GM10847 (cell line): ENCODE measurements around the gene MAPRE2.

ENCODE experiments used
- POLR2A ChIP-seq: IDR thresholded peaks from 2 replicates; pipeline ENCODE4 v1.6.1; 2011; ENCODE audit not compliant: insufficient read length; ENCODE audit errors: extremely low read depth

The MAPRE2 gene

GRCh38 chr18:35040988-35041814 is at the start of gene MAPRE2:
TSS of gene MAPRE2 (plus strand) at chr18:35041413. CDS start at chr18:35041540, 127 bp downstream.
- TF ChIP-seq POLR2A: peak; percentile 89

GRCh38 chr18:34991561-34991960 is 49.7 kb upstream of the MAPRE2 start:
- TF ChIP-seq POLR2A: no peak

- no peak for TF ChIP-seq POLR2A
Observed at GRCh38 chr18:34993289-34993688, 47.9 kb upstream of the MAPRE2 start.

- no peak for TF ChIP-seq POLR2A
Observed at GRCh38 chr18:34995746-34996145, 45.5 kb upstream of the MAPRE2 start.

GRCh38 chr18:34998661-34999060 is 42.6 kb upstream of the MAPRE2 start:
- TF ChIP-seq POLR2A: no peak

- TF ChIP-seq POLR2A: no peak
Observed at GRCh38 chr18:34999756-35000289, 41.4 kb upstream of the MAPRE2 start.

GRCh38 chr18:35000457-35000856 is 40.8 kb upstream of the MAPRE2 start:
- TF ChIP-seq POLR2A: no peak

GRCh38 chr18:35002120-35002519 is 39.1 kb upstream of the MAPRE2 start:
- no peak for TF ChIP-seq POLR2A

GRCh38 chr18:35005963-35006577 is 35.1 kb upstream of the MAPRE2 start:
- TF ChIP-seq POLR2A: no peak

GRCh38 chr18:35010156-35010555 is 31.1 kb upstream of the MAPRE2 start:
- TF ChIP-seq POLR2A: no peak

GRCh38 chr18:35010993-35011392 is 30.2 kb upstream of the MAPRE2 start:
- TF ChIP-seq POLR2A: no peak

GRCh38 chr18:35019933-35020332 is 21.3 kb upstream of the MAPRE2 start:
- no peak for TF ChIP-seq POLR2A

GRCh38 chr18:35022426-35023001 is 18.7 kb upstream of the MAPRE2 start:
- no peak for TF ChIP-seq POLR2A

- TF ChIP-seq POLR2A: no peak
Observed at GRCh38 chr18:35024196-35024595, 17.0 kb upstream of the MAPRE2 start.

- no peak for TF ChIP-seq POLR2A
Observed at GRCh38 chr18:35024965-35025364, 16.2 kb upstream of the MAPRE2 start.
